ENCODE data around the gene PIPOX.

DNA sequence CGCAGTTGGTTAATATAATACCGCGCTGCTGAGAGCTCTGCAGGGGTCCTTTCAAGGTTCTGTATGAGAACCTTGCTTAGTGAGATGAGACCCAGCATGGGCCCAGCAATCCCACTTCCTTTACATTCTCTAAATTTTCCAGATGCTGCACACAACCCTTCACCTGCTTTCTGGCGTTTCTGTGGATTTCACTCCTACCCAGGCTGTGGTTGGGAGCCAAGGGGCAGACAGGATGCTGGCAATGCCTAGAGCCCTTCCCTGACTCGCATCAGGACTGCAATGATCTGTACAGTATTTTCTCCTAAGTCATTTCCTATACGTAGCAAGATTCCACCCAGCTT, 10.1 kb upstream of the PIPOX start:
- TF ChIP-seq, protein P1, sequence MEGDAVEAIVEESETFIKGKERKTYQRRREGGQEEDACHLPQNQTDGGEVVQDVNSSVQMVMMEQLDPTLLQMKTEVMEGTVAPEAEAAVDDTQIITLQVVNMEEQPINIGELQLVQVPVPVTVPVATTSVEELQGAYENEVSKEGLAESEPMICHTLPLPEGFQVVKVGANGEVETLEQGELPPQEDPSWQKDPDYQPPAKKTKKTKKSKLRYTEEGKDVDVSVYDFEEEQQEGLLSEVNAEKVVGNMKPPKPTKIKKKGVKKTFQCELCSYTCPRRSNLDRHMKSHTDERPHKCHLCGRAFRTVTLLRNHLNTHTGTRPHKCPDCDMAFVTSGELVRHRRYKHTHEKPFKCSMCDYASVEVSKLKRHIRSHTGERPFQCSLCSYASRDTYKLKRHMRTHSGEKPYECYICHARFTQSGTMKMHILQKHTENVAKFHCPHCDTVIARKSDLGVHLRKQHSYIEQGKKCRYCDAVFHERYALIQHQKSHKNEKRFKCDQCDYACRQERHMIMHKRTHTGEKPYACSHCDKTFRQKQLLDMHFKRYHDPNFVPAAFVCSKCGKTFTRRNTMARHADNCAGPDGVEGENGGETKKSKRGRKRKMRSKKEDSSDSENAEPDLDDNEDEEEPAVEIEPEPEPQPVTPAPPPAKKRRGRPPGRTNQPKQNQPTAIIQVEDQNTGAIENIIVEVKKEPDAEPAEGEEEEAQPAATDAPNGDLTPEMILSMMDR (IDR thresholded peaks at IDR 0.05; ENCODE audit: low read length) = no peak
- TF ChIP-seq EZH2 (optimal IDR thresholded peaks at IDR 0.05; ENCODE audit: low read depth, low read length) (no peak), EZH2phosphoT487 (IDR thresholded peaks at IDR 0.05; ENCODE audit: low read length) (no peak)

Measured in MM.1S (cell line).